GM19452 (cell line): Measurements from ENCODE around the gene NRDC.
"Not testable (repeated sequence)": the region's sequence is repeated elsewhere in the genome, so short reads cannot be mapped to it uniquely, and the experiment has no call there.

ENCODE experiments used
- ATAC-seq: cut with Tn5 transposase; IDR thresholded peaks from one replicate; pipeline ENCODE4 v1.9.1; 2021; ENCODE audit not compliant: unreplicated experiment

Gene NRDC

DNA sequence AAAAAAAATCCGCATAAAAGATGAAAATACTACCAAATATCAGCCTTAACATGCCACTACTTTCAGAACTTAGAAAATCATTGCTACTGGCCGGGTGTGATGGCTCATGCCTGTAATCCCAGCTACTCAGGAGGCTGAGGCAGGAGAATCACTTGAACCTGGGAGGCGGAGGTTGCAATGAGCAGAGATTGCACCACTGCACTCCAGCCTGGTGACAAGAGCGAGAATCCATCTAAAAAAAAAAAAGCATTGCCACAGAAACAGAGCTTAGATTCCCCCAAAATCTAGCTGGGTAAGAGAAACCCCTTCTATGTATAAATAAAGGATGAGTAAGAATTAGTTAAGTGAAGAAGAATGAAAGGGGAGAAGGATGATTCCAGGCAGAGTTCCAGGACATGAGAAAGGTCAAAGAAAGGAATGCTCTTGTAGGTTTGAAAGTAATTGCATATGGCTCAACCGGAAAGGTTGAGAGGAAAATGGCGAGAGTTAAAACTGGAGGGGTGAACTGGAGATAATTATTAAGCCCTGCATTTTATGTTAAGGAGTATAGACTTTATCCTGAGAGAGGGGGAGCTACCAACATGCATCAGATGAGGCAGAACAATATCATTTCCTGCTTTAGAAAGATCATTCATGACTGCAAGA is 19.7 kb upstream of the NRDC start:
- ATAC-seq = no peak

DNA sequence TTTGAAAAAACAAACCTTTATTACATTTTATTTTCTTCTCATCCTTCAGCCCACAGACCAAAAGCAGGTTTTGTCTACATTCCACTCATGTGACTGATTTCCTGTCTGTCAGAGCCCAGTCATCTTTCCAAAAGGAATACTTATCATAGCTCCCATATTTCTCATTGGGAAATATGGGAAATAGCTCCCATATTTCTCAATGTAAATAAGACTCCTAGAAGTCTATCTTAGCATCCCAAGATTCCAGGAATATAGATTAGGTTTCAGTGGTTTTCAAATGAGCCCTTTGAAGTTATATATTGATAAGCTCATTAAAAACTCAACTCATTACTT is 19.1 kb upstream of the NRDC start:
- ATAC-seq = no peak

DNA sequence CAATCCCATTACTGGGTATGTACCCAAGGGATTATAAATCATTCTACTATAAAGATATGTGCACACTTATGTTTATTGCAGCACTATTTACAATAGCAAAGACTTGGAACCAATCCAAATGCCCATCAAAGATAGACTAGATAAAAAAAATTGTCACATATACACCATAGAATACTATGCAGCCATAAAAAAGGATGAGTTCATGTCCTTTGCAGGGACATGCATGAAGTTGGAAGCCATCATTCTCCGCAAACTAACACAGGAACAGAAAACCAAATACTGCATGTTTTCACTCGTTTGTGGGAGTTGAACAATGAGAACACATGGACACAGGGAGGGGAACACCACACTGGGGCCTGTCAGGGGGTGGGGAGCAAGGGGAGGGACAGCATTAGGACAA is 16.2 kb upstream of the NRDC start:
- ATAC-seq = not testable (repeated sequence)

DNA sequence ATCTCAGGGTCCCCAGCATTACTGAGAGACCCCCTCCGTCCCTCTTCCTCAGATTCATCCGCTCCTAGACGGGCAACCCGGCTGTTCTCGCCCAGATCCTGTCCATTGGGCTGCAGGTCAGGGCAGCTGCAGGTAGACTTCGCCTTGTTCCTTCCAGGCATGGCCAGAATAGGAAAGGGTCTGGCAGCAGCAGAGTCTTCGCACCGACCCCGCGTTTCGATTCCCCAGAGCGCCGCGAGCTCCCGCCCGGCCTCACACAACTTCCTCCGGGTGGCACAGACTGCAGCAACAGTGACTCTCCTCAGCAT is 265 bp downstream of the NRDC start:
- no peak for ATAC-seq

DNA sequence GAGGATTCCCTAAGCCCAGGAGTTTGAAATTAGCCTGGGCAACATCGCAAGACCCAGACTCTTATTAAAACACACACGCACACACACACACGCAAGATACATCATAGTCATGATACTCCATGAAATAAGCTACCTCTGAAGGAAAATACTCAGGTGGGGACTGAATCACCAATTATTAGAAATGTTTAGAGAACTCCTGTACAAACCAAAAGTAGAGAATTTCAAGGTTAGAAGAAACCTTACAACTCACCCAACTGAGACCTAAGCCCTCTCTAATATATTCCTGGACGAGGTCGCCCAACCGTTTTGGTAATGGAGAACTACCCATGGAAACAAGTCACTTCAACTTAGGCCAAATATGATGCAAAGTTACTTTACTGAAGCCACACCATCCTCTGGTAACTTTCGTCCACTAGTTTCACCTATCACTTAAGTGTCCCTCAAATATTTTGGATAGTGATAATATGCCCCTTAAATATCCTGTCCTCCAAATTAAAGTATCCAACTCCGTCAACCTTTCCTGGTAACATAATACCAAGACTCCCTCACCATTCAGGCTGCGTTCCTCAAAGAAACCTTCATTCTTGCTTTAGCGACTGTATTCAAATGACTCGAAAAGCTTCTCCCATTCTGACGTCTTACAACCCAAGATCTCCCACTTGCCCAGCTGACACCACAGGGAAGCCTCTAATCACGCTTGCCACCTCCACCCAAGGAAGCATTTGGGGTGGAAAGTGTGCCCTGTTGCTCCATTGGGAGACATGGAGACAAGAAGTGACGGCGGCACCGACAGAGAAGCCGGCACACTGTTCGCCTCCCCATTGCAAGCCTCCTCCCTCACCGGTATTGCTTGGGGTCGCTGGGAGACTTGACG is 856 bp downstream of the NRDC start:
- no peak for ATAC-seq

DNA sequence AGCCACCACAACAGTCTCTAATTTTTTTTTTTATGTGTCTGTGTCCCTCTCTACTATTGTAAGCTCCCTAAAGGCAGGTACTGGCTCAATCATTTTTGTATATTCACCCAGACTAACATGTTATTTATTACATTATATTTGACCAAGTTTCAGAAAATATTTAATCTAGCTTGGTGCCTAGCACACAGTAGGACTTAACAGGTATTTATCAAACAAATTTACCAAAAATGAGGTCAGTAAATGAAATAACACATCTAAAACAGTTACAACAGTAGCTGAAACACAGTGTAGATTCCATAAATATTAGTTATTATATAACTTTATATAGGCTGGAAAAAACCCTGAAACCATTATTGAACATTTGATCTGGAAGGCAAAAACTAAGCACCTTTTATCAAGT is 2.7 kb downstream of the NRDC start:
- no peak for ATAC-seq

DNA sequence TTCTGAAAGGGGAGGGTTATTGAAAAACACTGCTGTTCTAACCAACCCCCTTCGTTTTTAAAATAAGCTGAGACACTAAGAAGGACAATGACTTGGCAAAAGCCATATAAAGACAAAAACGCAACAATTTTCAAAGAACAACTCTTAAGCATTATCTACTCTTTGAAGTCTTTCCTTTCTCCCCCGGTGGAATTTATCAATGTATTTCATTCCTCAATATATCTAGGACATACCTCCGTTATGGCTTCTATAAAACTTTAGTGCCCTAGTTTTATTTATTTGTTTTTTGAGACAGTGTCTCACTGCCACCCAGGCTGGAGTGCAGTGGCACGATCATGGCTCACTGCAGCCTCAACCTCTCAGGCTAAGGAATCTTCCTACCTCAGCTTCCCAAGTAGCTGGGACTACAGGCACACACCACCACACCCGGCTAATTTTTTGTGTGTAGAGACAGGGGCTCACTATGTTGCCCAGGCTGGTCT is 3.2 kb downstream of the NRDC start:
- no peak for ATAC-seq

DNA sequence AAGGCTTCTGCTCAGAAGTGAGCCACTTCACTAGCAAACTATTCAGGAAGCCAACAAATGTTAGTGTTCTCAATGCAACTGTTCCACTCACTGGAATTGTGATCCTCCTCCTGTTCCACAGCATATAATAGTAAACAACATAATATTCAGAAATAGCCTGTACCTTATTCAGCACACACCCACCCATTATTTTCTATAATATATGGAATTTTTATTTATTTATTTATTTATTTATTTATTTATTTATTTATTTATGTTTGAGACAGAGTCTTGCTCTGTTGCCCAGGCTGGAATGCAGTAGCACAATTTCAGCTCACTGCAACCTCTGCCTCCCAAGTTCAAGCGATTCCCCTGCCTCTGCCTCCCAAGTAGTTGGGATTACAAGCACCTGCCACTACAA is 5.3 kb downstream of the NRDC start:
- not testable (repeated sequence) for ATAC-seq

DNA sequence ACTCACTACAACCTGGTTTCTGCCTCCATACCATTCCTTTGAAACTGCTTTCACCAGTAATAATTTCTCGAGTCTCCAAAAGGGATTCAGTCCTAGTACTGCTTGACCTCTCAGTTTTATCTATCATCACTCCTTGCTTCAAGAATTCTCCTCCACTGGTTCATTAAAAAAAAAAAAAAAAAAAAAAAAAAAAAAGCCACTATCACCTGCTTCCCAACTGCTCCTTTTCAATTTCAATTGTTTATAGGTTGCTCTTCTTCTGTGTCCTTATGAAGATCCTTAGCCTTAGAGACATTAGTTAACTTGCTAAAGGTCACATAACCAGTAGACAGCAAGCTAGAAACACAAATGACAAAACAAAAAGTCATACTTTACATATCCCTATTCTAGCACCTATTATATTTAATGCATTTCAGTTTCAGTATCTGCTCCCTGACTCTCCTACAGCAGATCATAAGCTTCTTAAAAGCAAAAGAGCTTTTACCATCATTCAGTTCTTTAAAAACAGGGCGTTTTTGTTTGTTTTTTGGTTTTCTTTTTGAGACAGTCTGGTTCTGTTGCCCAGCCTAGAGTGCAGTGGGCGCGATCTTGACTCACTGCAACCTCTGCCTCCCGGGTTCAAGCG is 7.1 kb downstream of the NRDC start:
- no peak for ATAC-seq

DNA sequence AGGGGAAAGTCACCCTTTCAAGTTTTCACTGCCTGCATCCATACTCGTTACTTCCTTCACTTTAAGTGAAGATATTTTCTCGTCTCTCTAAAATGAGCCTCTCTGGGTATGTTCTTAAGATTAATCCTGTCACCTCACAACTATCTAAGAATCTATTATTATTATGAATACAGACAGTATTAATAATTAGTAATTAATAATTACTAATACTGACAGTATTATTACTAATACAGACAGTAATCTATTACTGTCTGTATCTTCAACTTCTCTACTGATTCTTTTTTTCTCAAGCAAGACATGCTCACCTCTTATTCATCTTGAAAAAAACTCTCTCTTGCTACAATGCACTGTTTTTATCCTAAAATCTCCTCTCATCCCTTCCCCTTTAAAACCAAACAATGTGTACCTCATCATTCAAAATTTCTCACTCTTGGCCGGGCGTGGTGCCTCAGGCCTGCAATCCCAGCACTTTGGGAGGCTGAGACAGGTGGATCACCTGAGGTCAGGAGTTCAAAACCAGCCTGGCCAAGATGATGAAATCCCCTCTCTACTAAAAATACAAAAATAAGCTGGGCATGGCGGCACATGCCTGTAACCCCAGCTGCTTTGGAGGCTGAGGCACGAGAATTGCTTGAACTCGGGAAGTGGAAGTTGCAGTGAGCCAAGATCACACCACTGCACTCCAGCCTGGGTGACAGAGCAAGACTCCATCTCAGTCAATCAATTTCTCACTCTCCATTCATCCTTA is 7.8 kb downstream of the NRDC start:
- no peak for ATAC-seq

DNA sequence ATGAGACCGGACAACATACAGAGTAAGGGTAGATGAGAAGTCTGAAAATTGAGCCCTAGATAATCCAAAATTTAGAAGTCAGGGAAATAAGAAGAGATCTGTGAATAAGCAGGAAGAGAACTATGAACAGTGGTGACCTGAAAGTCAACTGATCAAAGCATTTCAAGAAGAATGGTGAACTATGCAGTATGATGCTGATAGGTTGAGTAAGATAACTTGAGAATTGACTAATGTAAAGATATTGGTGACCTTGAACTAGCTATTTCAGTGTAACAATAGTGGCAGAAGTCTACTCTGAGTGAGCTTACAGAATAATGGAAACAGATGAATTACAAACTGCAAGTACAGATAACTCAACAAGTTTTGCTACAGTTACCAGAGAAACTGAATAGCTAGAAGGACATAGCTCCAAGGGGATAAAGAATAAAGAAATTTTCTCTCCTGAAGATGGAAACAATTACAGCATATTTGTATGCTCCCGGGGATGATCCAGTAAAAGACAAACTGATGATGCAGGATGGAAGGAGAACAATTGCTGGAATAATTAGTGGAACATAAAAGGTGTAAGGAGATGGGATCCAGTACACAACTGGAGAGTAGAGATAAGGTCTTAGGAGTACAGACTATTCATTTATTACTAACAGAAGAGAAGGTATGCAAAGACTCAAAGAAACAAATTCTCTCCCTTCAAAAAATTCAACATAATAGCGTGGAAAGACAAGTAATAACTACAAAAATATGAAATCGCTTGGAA is 10.9 kb downstream of the NRDC start:
- ATAC-seq = no peak

DNA sequence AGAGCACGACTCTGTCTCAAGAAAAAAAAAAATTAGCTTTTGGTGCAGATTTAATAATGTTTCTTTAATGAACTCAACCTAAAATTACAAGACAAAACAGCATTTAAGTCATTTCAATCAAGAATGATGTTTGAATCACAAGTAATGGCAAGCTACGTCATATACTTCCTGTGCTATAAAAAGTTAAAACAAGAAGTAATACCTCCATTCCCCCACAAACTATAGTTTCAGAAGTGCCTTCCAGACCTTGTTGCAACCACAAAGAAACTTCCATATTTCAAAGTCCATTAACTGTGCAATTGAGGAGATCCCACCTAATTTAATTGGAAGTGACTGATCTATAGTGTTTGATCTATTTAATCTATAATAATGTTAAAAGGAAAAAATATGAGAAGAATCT is 15.1 kb downstream of the NRDC start:
- peak; percentile 55 for ATAC-seq

DNA sequence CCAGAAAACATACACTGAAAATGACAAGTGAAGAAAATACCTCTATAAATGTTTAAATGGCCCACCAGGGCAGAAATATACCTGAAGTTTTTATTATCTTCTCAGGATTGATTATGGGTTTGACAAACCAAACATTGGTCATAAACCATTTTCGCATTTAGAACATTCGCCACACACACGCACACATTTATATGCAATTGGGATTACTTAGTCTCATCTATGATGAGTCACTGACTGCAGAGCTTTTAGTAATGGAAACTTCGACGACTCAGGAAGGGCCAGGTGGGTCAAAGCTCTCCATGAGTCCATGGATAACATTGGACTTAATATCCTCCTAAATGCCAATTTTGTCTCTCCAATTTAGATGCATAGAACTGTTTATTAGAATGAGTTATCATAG is 16.9 kb downstream of the NRDC start:
- ATAC-seq = no peak

DNA sequence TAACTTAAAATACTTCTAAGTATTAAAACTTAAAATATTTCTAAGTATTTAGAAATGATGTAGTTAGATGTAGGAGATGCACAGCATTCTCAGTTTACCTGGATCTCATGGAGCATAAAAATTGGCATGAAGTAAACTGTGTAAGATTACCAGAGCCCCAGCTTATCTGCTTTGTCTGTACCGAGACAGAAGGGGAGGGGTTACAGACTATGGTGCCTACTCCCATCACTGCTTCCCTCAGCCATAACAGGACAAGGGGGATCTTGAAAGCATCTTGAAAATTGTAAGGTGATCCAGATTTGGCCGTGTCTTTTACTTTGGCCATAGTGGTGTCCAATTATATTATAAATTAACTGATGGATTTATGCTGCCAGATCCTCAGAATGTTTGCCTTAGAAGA is 18.8 kb downstream of the NRDC start:
- no peak for ATAC-seq

DNA sequence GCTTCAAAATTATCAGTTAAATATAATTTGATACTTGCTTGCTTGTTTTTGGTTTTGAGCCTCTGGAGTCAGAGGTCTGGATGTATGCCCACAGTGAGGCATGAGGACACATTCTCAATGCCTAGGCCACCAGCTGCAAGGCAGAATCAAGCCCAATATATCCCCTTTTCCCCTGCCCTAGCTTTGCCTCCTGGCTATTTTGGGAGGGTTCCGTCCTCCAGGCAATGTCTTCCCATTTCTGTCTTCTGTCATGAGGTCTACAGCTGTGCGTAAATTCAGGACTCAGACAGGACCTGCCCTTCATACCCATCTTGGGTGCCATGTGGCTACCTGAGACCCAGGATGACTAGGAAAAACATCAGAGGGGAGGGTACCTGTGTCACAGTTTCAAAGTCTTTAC is 19.2 kb downstream of the NRDC start:
- no peak for ATAC-seq

DNA sequence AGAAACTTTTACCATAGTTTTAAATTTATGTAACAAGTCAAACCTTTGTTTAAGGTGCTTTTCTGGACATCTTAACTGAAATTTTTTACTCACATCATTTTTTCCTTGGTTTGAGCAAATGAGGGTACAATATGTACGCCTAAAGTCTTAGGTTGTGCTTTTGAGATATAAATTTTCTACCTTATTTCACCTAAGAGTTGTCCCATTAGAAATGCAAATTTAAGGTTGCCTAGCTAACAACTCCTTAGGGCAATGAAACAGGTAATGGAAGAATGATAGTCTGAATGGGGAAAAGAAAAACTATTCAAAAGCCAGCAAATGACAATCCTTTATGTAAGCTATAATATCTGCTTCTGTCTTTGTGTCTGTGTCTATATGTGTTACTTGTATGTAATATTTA is 19.6 kb downstream of the NRDC start:
- no peak for ATAC-seq

DNA sequence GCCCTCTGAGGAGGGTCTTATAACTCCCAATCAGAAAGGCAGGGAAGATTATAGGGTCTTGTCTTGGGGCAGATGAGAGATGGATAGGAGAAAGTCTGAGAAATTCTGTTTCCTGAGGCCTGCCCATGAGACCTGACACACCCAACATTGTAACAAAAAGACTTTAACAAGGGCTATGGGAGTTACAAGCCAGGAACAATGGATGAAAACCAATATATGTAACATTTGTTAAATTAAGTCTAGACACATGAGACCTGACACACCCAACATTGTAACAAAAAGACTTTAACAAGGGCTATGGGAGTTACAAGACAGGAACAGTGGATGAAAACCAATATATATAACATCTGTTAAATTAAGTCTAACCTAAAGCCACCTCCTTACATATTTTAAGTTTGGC is 21.8 kb downstream of the NRDC start:
- no peak for ATAC-seq

DNA sequence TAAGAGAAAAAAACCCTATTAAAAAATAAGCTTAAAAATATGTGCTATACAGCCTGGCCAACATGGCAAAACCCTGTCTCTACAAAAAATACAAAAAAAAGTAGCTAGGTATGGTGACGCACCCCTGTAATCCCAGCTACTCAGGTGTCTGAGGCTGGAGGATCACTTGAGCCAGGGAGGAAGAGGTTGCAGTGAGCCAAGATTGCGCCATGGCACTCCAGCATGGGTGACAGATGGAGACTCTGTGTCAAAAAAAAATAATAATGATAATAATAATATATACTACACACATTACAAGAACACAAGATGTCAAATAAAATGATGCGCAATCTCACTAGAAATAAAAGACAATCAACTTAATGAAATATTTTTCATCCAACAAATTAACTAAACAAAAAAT is 22.9 kb downstream of the NRDC start:
- no peak for ATAC-seq

DNA sequence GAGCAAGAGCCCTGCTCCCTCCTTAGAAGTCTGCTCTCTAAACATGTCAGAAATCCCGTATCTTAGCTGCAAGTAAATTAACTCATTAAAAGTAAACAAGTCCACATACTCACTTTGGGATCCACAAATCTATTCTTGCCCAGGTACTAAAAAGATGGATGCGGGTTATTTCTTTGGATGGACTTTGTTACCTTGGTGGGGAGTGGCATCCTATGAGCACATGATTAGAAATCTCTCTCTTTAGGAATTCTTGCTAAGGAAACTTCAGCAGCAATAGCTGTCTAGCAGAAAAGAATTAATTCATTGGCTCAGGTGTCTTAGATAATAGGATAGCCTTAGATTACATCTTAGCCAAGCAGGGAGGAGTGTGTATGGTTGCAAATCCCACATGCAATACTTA is 25.2 kb downstream of the NRDC start:
- no peak for ATAC-seq

DNA sequence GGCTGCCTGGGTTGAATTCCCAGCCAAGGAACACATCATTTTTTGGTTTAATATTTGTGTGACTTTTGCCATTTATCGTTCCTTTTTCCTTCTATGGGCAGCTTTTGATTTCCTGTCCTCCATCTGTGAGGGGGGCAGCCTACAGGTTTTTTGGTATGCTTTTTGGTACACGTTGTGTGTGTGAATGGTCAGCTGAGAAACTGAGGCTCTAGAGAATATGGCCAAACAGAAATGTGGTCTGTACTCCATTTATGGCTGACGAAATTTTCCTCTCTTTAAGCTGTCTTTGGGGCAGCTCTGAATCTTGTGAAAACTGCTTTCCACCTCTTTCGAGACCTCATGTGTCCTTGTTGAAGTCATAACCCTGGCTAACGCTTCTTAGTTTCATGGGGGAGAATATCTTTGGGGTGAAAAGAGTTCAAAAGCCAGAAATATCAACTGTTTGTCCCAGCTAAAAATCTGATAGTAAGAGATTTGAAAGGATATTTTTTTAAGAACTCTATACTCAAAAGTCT is 26.6 kb downstream of the NRDC start:
- no peak for ATAC-seq
